GM12878 (cell line): ENCODE data around the gene MAGED1. TPM values are rescaled to one million over a fixed set of nuclear protein-coding genes. Genes with fewer than 3 reads are reported as not detected.
A peak's percentile ranks its signal among the peaks of the same experiment; 100 is the strongest.

Experiments
- ATAC-seq: fragments of 200-7000 bp; cut with Tn5 transposase; 3 replicates; pipeline ENCODE4 v1.9.1; 2020; ENCODE audit warnings: mild to moderate bottlenecking, moderate library complexity
- Bru-seq: library from RNA; stranded (reverse); fragments of 400-500 nt; gene quantifications from one replicate; lab custom pipeline; 2021; lab: Mats Ljungman, UMichigan
- BruChase-seq, 2 experiments: library from RNA; stranded (reverse); fragments of 400-500 nt; gene quantifications; one replicate each; lab custom pipeline; 2021; lab: Mats Ljungman, UMichigan
- BruUV-seq: library from RNA; stranded (reverse); fragments of 400-500 nt; replicated peaks from 2 replicates; lab custom pipeline; 2021; lab: Mats Ljungman, UMichigan
- CTCF ChIA-PET: fragments of 300-600 bp; sonication (Branson Sonifier 250); formaldehyde crosslinking; extraction: SDS; loops from one replicate; lab custom pipeline; 2021; ENCODE audit warnings: inconsistent platforms; lab: Yijun Ruan, JAX
- POLR2A ChIA-PET: fragments of 350-600 bp; formaldehyde crosslinking; extraction: SDS; loops from one replicate; lab custom pipeline; 2021; ENCODE audit warnings: inconsistent platforms; lab: Charles Lee
- RAD21 ChIA-PET: fragments of 300-600 bp; sonication (Branson Sonifier 250); formaldehyde crosslinking; loops from one replicate; lab custom pipeline; 2023; ENCODE audit warnings: antibody characterized with exemption; ENCODE audit not compliant: unreplicated experiment; lab: Charles Lee
- SMC1A ChIA-PET: fragments of 300-600 bp; sonication (Branson Sonifier 250); formaldehyde crosslinking; loops from one replicate; lab custom pipeline; 2023; ENCODE audit not compliant: unreplicated experiment, uncharacterized antibody; lab: Charles Lee
- DNase-seq: peaks from one replicate; pipeline ENCODE4 v3.0.0-alpha.2; 2011; ENCODE audit warnings: low read depth, low spot score
- FAIRE-seq: peaks from 3 replicates; lab custom pipeline; 2011; peaks lifted over from hg19 to GRCh38; lab: Jason Lieb, UNC
- H2AFZ ChIP-seq: 2 replicates; pipeline ENCODE4 v1.6.0; 2011; ENCODE audit warnings: low read depth, low read length, control low read depth; ENCODE audit not compliant: control insufficient read depth
- H3K27ac ChIP-seq: 2 replicates; pipeline ENCODE4 v1.5.1; 2011; ENCODE audit warnings: control low read depth; ENCODE audit not compliant: control insufficient read depth, insufficient read depth
- H3K27me3 ChIP-seq, 2 experiments: replicated peaks in 1 of 2; 2 replicates each; pipeline versions ENCODE4 v1.6.0 to v1.6.1; 2011; ENCODE audit warnings: low read length in 1 of 2; ENCODE audit not compliant: control insufficient read depth in 2 of 2, insufficient read depth in 2 of 2
- H3K36me3 ChIP-seq, 2 experiments: 2 replicates each; pipeline ENCODE4 v1.5.1; 2011; ENCODE audit warnings: low read length in 1 of 2; ENCODE audit not compliant: control insufficient read depth in 2 of 2, insufficient read depth in 2 of 2
- H3K4me1 ChIP-seq: 2 replicates; pipeline ENCODE4 v1.6.1; 2011; ENCODE audit warnings: mild to moderate bottlenecking, low read length, moderate library complexity, mixed read lengths; ENCODE audit not compliant: control insufficient read depth, insufficient read depth
- H3K4me2 ChIP-seq: 2 replicates; pipeline ENCODE4 v1.6.0; 2011; ENCODE audit warnings: control low read depth; ENCODE audit not compliant: control insufficient read depth, insufficient read depth
- H3K4me3 ChIP-seq: fragments of 200-600 bp; sonication (generic); 2 replicates; pipeline ENCODE4 v1.5.1; 2016
- H3K79me2 ChIP-seq: 2 replicates; pipeline ENCODE4 v1.6.0; 2011; ENCODE audit warnings: low read length; ENCODE audit not compliant: control insufficient read depth, insufficient read depth
- H3K9ac ChIP-seq: 2 replicates; pipeline ENCODE4 v1.8.0; 2011; ENCODE audit warnings: low read length, control low read depth, mixed read lengths; ENCODE audit not compliant: control insufficient read depth, insufficient read depth
- H3K9me3 ChIP-seq: replicated peaks from 3 replicates; pipeline ENCODE4 v1.5.1; 2011; ENCODE audit warnings: mild to moderate bottlenecking, low read length; ENCODE audit not compliant: control insufficient read depth, insufficient read depth
- H4K20me1 ChIP-seq: 2 replicates; pipeline ENCODE4 v1.6.0; 2011; ENCODE audit not compliant: control insufficient read depth, insufficient read depth
- BCL3 ChIP-seq: IDR thresholded peaks from 2 replicates; pipeline ENCODE4 v1.6.1; 2011; ENCODE audit warnings: borderline replicate concordance, low read depth, mild to moderate bottlenecking, moderate library complexity, low read length; ENCODE audit not compliant: insufficient read depth, poor library complexity, severe bottlenecking
- MXI1 ChIP-seq: fragments of 150-350 bp; IDR thresholded peaks from 2 replicates; pipeline ENCODE4 v1.6.1; 2011; ENCODE audit warnings: low read depth, mild to moderate bottlenecking, inconsistent platforms, low read length, improper control_type of control experiment
- NR2F1 ChIP-seq: fragments of 450-650 bp; conservative IDR thresholded peaks from 2 replicates; pipeline ENCODE4 v1.6.1; 2017; ENCODE audit warnings: mild to moderate bottlenecking
- REST ChIP-seq: IDR thresholded peaks from 2 replicates; pipeline ENCODE4 v1.6.1; 2012; ENCODE audit warnings: mild to moderate bottlenecking, low read depth, low read length
- RFX5 ChIP-seq: IDR thresholded peaks from 2 replicates; pipeline ENCODE4 v1.6.1; 2011; ENCODE audit warnings: low read depth, low read length, improper control_type of control experiment
- SP1 ChIP-seq: IDR thresholded peaks from one replicate; pipeline ENCODE4 v1.6.1; 2011; ENCODE audit warnings: low read depth, low read length
- SPI1 ChIP-seq: IDR thresholded peaks from 2 replicates; pipeline ENCODE4 v1.6.1; 2011; ENCODE audit warnings: low read depth, mild to moderate bottlenecking, low read length, moderate library complexity, borderline replicate concordance; ENCODE audit not compliant: insufficient read depth
- TCF3 ChIP-seq: IDR thresholded peaks from 2 replicates; pipeline ENCODE4 v1.6.1; 2012; ENCODE audit warnings: low read depth, mild to moderate bottlenecking, low read length, borderline replicate concordance; ENCODE audit not compliant: insufficient read depth
- USF1 ChIP-seq: IDR thresholded peaks from 2 replicates; pipeline ENCODE4 v1.6.1; 2011; ENCODE audit warnings: borderline replicate concordance, low read depth, mild to moderate bottlenecking, moderate library complexity, mixed read lengths, low read length; ENCODE audit not compliant: insufficient read depth; ENCODE audit errors: extremely low read length
- ZZZ3 ChIP-seq: IDR thresholded peaks from 2 replicates; pipeline ENCODE4 v1.6.1; 2011; ENCODE audit warnings: low read depth; ENCODE audit not compliant: control insufficient read depth, insufficient read length
- WGBS: methylation state at CpG from one replicate; pipeline ENCODE4 v1.1.6; 2016; ENCODE audit warnings: low lambda C conversion rate; ENCODE audit not compliant: insufficient replicate concordance, insufficient coverage; ENCODE audit errors: missing lambda C conversion rate; 5-methylcytosine and 5-hydroxymethylcytosine counted together
- in situ Hi-C: fragments of 300-500 bp; cut with MboI; formaldehyde crosslinking; loops from 9 replicates; pipeline ENCODE4 v1.14.3; 2018; ENCODE audit warnings: mixed read lengths
- intact Hi-C: fragments of 100-400 bp; cut with micrococcal nuclease; formaldehyde crosslinking; loops from one replicate; pipeline ENCODE4 v1.14.2; 2022; ENCODE audit not compliant: unreplicated experiment
- long read RNA-seq, 2 experiments: library from polyadenylated mRNA; unstranded; transcript quantifications; one replicate each; pipeline ENCODE4 v2.0.0, GENCODE V29; 2019 to 2020
- polyA minus RNA-seq, 3 experiments: library from RNA; depleted of rRNA, polyadenylated mRNA; stranded (reverse); fragments of >200 nt; gene quantifications; 2 replicates each; pipeline ENCODE4 v1.2.3, GENCODE V29; 2011
- polyA plus RNA-seq, 11 experiments: library from polyadenylated mRNA; depleted of rRNA in 4 of 11; unstranded in 6 of 11; stranded (reverse) in 5 of 11; fragments of >200 nt; fragmentation: Nextera tagmentation in 4 of 11; fragmentation: Illumina TruSeq in 1 of 11; extraction: Ambion mirVana in 4 of 11; extraction: Trizol in 1 of 11; gene quantifications; 1 replicate in 1 of 11; 2 replicates in 10 of 11; pipeline versions ENCODE4 v1.2.1 to v1.2.3, GENCODE V29; 2011 to 2016; ENCODE audit warnings: inconsistent platforms in 2 of 11, missing spikeins in 2 of 11, low read depth in 1 of 11
- total RNA-seq, 4 experiments: library from RNA; depleted of rRNA in 3 of 4; stranded (reverse); fragments of >200 nt in 3 of 4; fragmentation: Illumina TruSeq in 1 of 4; extraction: Trizol in 1 of 4; gene quantifications; 2 replicates each; pipeline versions ENCODE4 v1.2.1 to v1.2.3, GENCODE V29; 2013 to 2021

Gene MAGED1
- 53.7 and 55.3 TPM in 2 replicates for total RNA-seq (2013; cell fraction: nucleolus; rRNA removed)
- total RNA-seq (2014; rRNA removed): 88.9 and 91.0 TPM in 2 replicates
- total RNA-seq (2014; rRNA removed; fragmentation: Illumina TruSeq; extraction: Trizol): 59.0 and 69.7 TPM in 2 replicates
- total RNA-seq (2021): 119 and 128 TPM in 2 replicates
- polyA plus RNA-seq (2011; ENCODE audit: low read depth): 97.8 TPM
- 9.4 and 27.0 TPM in 2 replicates for polyA plus RNA-seq (2011; rRNA removed)
- 28.1 and 36.6 TPM in 2 replicates for polyA plus RNA-seq (2011; cell fraction: cytosol; rRNA removed)
- 31.0 and 43.9 TPM in 2 replicates for polyA plus RNA-seq (2011; cell fraction: nucleus; rRNA removed)
- polyA plus RNA-seq (2012): 115 and 130 TPM in 2 replicates
- 126 and 170 TPM in 2 replicates for polyA plus RNA-seq (2014; fragmentation: Illumina TruSeq; extraction: Trizol)
- polyA plus RNA-seq (2014; fragmentation: Nextera tagmentation; extraction: Ambion mirVana): 10 to 100 TPM; 26.3 to 52.7 TPM
- 86.9 and 101 TPM in 2 replicates for polyA plus RNA-seq (2014; rRNA removed)
- polyA plus RNA-seq (2016; fragmentation: Nextera tagmentation; extraction: Ambion mirVana): 100 to 1,000 TPM; 148 to 149 TPM
- polyA minus RNA-seq (2011; rRNA and poly(A)+ RNA removed): 14.8 and 15.0 TPM in 2 replicates
- polyA minus RNA-seq (2011; cell fraction: cytosol; rRNA and poly(A)+ RNA removed): 15.5 and 22.5 TPM in 2 replicates
- 4.0 and 7.2 TPM in 2 replicates for polyA minus RNA-seq (2011; cell fraction: nucleus; rRNA and poly(A)+ RNA removed)
- percentile 70 among the genes with signal in this experiment for Bru-seq, nascent RNA
- percentile 76 among the genes with signal in this experiment for BruChase-seq, experiment 1, labeled RNA remaining after a 6-hour chase
- BruChase-seq, experiment 2, labeled RNA remaining after a 2-hour chase: percentile 74 among the genes with signal in this experiment
- long read RNA-seq, experiment 1, transcript MAGED1-201 (13 exons, 2,747 nt): major isoform, 82 of 172 reads
- long read RNA-seq, experiment 1, transcript MAGED1-204 (13 exons, 2,701 nt): minor isoform, 44 of 172 reads
- long read RNA-seq, experiment 1, partial matches to known transcripts: 21 of 172 reads
- long read RNA-seq, experiment 1, other reads (novel, unspliced or antisense): 24 of 172 reads
- long read RNA-seq, experiment 2, transcript MAGED1-204 (13 exons, 2,701 nt): major isoform, 44 of 148 reads
- long read RNA-seq, experiment 2, transcript MAGED1-201 (13 exons, 2,747 nt): minor isoform, 36 of 148 reads
- long read RNA-seq, experiment 2, partial matches to known transcripts: 60 of 148 reads
- long read RNA-seq, experiment 2, other reads (novel, unspliced or antisense): 8 of 148 reads

GRCh38 chrX:51892921-51893745 is at the start of gene MAGED1:
MAGED1 (plus strand) TSS chrX:51893623; CDS start chrX:51894305, 682 bp downstream.
- intact Hi-C loops: no loop called here
- Histone ChIP-seq H3K27me3 (no peaks in the 10 kb centered on the region), H3K79me2 (peaks cover 14% of the 10 kb centered on the region), H3K36me3 (no peaks in the 10 kb centered on the region; a peak in 3 of 4 replicates), H3K27ac (peak within 1 kb of the TSS; percentile 73), H3K4me2 (peak within 1 kb of the TSS; percentile 66), H3K4me1 (no peaks in the 10 kb centered on the region; the same call in 1 of the 2 replicates), H3K9ac (peak within 1 kb of the TSS; percentile 84), H4K20me1 (no peaks in the 10 kb centered on the region), H2AFZ (peak within 1 kb of the TSS; percentile 81), H3K9me3 (no peaks in the 10 kb centered on the region; the same call in 2 of the 3 replicates), H3K4me3 (peak within 1 kb of the TSS; percentile 74)
- ATAC-seq (peak; percentile 90), DNase-seq (peak; percentile 84), FAIRE-seq (no peak)
- no TSS peak for BruUV-seq
- SMC1A ChIA-PET: interaction anchor here (0.6 to 0.9 kb wide), 2 partner anchors 93 to 368 kb away, joined by 3 read pairs; no protein-coding TSS in a partner anchor
- RAD21 ChIA-PET: no interaction called here
- in situ Hi-C loops: no loop called here
- CTCF ChIA-PET: interaction anchor here (1.1 kb wide), 1 partner anchor 31 kb away, joined by 5 read pairs; no protein-coding TSS in a partner anchor
- 41% methylated on average over 29 of the region's 35 CpGs for WGBS
- POLR2A ChIA-PET: interaction anchor here (0.6 kb wide), 2 partner anchors 85 to 1860 kb away, joined by 4 read pairs; no protein-coding TSS in a partner anchor
- TF ChIP-seq BCL3 (peak; percentile 59), TCF3 (peak; percentile 4; the same call in 1 of the 2 replicates), ZZZ3 (no peak), MXI1 (0 out of 2 replicates have a peak, but pooled peaks have one; percentile 27), SP1 (peak; percentile 30), SPI1 (no peak), RFX5 (no peak), NR2F1 (no peak), REST (no peak), USF1 (peak; percentile 57)
